GM19438 (cell line): ENCODE measurements around the gene CHMP4B.

ENCODE experiments used
- ATAC-seq: cut with Tn5 transposase; IDR thresholded peaks from one replicate; pipeline ENCODE4 v1.9.1; 2021; ENCODE audit warnings: low read depth; ENCODE audit not compliant: unreplicated experiment

The CHMP4B gene

GRCh38 chr20:33859157-33859695 lies 48.1 kb downstream of the CHMP4B start:
- peak; percentile 74 for ATAC-seq

- ATAC-seq, result no peak
These were observed 48.6 kb downstream of the CHMP4B start for GRCh38 chr20:33859751-33860150.

GRCh38 chr20:33861458-33861857 lies 50.3 kb downstream of the CHMP4B start:
- ATAC-seq, result no peak

GRCh38 chr20:33862709-33863403 lies 51.7 kb downstream of the CHMP4B start:
- ATAC-seq, result no peak

- ATAC-seq, result no peak
These were observed 52.5 kb downstream of the CHMP4B start for GRCh38 chr20:33863440-33864323.

- no peak for ATAC-seq
These were observed 53.3 kb downstream of the CHMP4B start for GRCh38 chr20:33864324-33864963.

GRCh38 chr20:33865761-33866370 lies 54.7 kb downstream of the CHMP4B start:
- ATAC-seq, result no peak

- no peak for ATAC-seq
These were observed 55.4 kb downstream of the CHMP4B start for GRCh38 chr20:33866398-33867100.

GRCh38 chr20:33868042-33868441 lies 56.9 kb downstream of the CHMP4B start:
- ATAC-seq, result no peak

GRCh38 chr20:33868595-33868994 lies 57.4 kb downstream of the CHMP4B start:
- ATAC-seq, result no peak

GRCh38 chr20:33869283-33869682 lies 58.1 kb downstream of the CHMP4B start:
- ATAC-seq, result no peak

GRCh38 chr20:33871362-33871761 lies 60.2 kb downstream of the CHMP4B start:
- ATAC-seq, result no peak

- ATAC-seq, result no peak
These were observed 63.0 kb downstream of the CHMP4B start for GRCh38 chr20:33874129-33874528.

GRCh38 chr20:33875055-33875454 lies 63.9 kb downstream of the CHMP4B start:
- ATAC-seq, result no peak

GRCh38 chr20:33875534-33876026 lies 64.4 kb downstream of the CHMP4B start:
- no peak for ATAC-seq

GRCh38 chr20:33878583-33878982 lies 67.4 kb downstream of the CHMP4B start:
- ATAC-seq, result no peak

- ATAC-seq, result no peak
These were observed 69.2 kb downstream of the CHMP4B start for GRCh38 chr20:33880396-33880795.

- no peak for ATAC-seq
These were observed 70.8 kb downstream of the CHMP4B start for GRCh38 chr20:33881989-33882388.

- no peak for ATAC-seq
These were observed 71.3 kb downstream of the CHMP4B start for GRCh38 chr20:33882481-33882880.

GRCh38 chr20:33883164-33883563 lies 72.0 kb downstream of the CHMP4B start:
- ATAC-seq, result peak; percentile 67
